ENCODE data around the gene KAZN.

KAZN gene

GRCh38 chr1:14841951-14842350, 243.5 kb downstream of the KAZN start:
- Histone ChIP-seq H3K9ac (ENCODE audit: low read length) (no peak overlapping the region), H3K36me3 (ENCODE audit: control insufficient read depth, insufficient read depth, low read length, severe bottlenecking) (peaks cover 5% of the 10 kb centered on the region), H3K4me1 (ENCODE audit: control insufficient read depth, insufficient read depth, low read length) (no peaks in the 10 kb centered on the region), H3K4me3 (ENCODE audit: low read length) (peak overlapping the region; percentile 30), H3K27me3 (replicated peaks; ENCODE audit: control insufficient read depth, insufficient read depth, low read length) (no peaks in the 10 kb centered on the region), H3K9me3 (ENCODE audit: control insufficient read depth, low read length) (peaks cover 16% of the 10 kb centered on the region)
- DNase-seq (ENCODE audit: low read depth) = no peak

DNA sequence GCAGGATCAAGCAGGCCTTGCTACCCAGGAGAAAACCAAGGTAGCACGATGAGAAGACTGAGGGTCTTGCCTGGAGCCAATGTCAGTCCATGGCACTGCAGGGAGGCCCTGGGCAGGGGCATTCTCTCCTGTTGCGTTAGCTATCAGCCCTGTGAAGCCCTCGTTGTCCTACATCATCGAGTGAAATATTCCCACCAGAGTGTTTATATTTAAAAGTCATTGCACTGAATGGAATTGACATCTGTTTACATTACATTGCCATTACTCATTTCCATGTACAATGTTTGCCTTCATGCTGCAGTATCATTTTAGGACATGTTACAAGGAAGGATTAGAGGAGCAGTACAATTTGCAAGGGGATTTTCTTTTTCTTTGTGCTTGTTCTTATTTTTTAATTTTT, 243.9 kb downstream of the KAZN start:
- H3K9ac ChIP-seq (ENCODE audit: low read length) = no peak overlapping the region
- no peaks in the 10 kb centered on the region for H3K4me1 ChIP-seq (ENCODE audit: control insufficient read depth, insufficient read depth, low read length)
- H3K36me3 ChIP-seq (ENCODE audit: control insufficient read depth, insufficient read depth, low read length, severe bottlenecking) = peaks cover 5% of the 10 kb centered on the region
- DNase-seq (ENCODE audit: low read depth) = peak; percentile 74
- H3K9me3 ChIP-seq (ENCODE audit: control insufficient read depth, low read length) = peaks cover 16% of the 10 kb centered on the region
- H3K27me3 ChIP-seq (replicated peaks; ENCODE audit: control insufficient read depth, insufficient read depth, low read length) = no peaks in the 10 kb centered on the region
- peak overlapping the region; percentile 30 for H3K4me3 ChIP-seq (ENCODE audit: low read length)

DNA sequence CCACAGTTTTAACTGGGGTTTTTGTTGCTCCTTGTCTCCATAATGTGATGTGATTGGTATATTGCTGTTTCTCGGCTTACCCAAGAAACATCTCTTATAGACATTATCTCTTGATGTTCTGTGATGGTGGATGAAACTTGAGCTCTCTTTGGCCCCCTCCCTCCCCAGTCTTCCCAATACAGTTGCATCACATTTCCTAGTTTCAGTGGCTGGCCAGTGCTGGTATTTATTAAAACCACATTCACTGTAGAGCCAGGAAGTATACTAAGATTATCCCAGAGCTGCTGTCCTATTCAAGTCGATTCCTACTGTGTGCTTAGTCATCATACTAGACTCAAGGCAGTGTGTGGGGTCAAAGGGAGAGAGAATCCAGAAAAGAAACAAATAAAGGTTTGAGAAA, 244.4 kb downstream of the KAZN start:
- Histone ChIP-seq H3K4me1 (ENCODE audit: control insufficient read depth, insufficient read depth, low read length) (no peaks in the 10 kb centered on the region), H3K9ac (ENCODE audit: low read length) (no peak overlapping the region), H3K27me3 (replicated peaks; ENCODE audit: control insufficient read depth, insufficient read depth, low read length) (no peaks in the 10 kb centered on the region), H3K9me3 (ENCODE audit: control insufficient read depth, low read length) (peaks cover 16% of the 10 kb centered on the region), H3K36me3 (ENCODE audit: control insufficient read depth, insufficient read depth, low read length, severe bottlenecking) (peaks cover 5% of the 10 kb centered on the region), H3K4me3 (ENCODE audit: low read length) (no peak overlapping the region)
- DNase-seq (ENCODE audit: low read depth) = peak; percentile 51

- Histone ChIP-seq H3K27me3 (replicated peaks; ENCODE audit: control insufficient read depth, insufficient read depth, low read length) (no peaks in the 10 kb centered on the region), H3K36me3 (ENCODE audit: control insufficient read depth, insufficient read depth, low read length, severe bottlenecking) (peaks cover 5% of the 10 kb centered on the region), H3K9me3 (ENCODE audit: control insufficient read depth, low read length) (peaks cover 16% of the 10 kb centered on the region), H3K4me3 (ENCODE audit: low read length) (no peak overlapping the region), H3K9ac (ENCODE audit: low read length) (no peak overlapping the region), H3K4me1 (ENCODE audit: control insufficient read depth, insufficient read depth, low read length) (no peaks in the 10 kb centered on the region)
- DNase-seq (ENCODE audit: low read depth) = no peak
These were observed 245.0 kb downstream of the KAZN start for GRCh38 chr1:14843525-14843924.

DNA sequence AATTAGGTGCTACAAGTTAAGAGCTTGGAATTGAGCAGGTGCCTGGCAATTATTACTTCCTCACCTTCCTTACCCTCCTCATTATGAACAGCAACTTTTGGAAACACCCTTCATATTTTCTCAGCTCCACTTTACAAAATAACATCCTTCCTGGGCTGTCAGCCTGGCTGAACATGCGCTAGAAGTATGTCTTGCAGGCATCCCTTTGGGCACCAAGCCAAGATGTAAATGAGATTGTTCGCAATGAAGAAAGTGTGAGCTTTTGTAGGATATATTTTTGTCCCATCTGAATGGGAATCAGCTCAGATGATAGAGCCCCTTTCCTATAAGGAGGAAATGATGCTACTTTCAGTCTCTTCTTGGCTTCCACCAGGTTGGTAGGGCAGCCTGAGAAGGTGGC, 245.9 kb downstream of the KAZN start:
- H3K27me3 ChIP-seq (replicated peaks; ENCODE audit: control insufficient read depth, insufficient read depth, low read length) = no peaks in the 10 kb centered on the region
- H3K36me3 ChIP-seq (ENCODE audit: control insufficient read depth, insufficient read depth, low read length, severe bottlenecking) = peaks cover 5% of the 10 kb centered on the region
- no peak overlapping the region for H3K9ac ChIP-seq (ENCODE audit: low read length)
- H3K4me1 ChIP-seq (ENCODE audit: control insufficient read depth, insufficient read depth, low read length) = peaks cover 8% of the 10 kb centered on the region
- no peak for DNase-seq (ENCODE audit: low read depth)
- no peak overlapping the region for H3K4me3 ChIP-seq (ENCODE audit: low read length)
- H3K9me3 ChIP-seq (ENCODE audit: control insufficient read depth, low read length) = peaks cover 16% of the 10 kb centered on the region

DNA sequence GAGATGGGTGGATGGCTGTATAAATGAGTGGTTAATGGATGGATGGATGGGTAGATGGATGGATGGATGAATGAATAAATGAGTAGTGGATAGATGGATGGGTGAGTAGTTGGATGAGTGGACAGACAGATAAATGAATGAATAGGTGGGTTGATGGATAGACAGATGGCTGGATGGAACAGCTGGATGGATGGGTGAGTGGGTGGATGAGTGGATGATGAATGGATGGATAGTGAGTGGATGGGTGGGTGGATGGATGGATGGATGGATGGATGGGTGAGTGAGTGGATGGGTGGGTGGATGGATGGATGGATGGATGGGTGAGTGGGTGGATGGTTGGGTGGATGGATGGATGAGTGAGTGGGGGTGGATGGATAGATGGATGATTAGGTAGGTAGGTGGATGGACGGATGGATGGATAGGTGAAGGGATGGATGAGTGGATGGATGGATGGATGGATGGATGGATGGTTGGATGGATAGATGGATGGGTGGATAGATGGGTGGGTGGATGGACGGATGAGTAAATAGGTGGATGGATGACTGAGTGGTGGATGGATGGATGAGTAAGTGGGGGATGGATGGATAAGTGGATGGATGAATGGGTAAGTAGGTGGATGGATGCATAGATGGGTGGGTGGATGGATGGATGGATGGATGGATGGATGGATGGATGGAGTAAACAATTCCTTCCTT, 246.6 kb downstream of the KAZN start:
- H3K9ac ChIP-seq (ENCODE audit: low read length) = no peak overlapping the region
- no peaks in the 10 kb centered on the region for H3K27me3 ChIP-seq (replicated peaks; ENCODE audit: control insufficient read depth, insufficient read depth, low read length)
- no peak for DNase-seq (ENCODE audit: low read depth)
- peaks cover 5% of the 10 kb centered on the region for H3K36me3 ChIP-seq (ENCODE audit: control insufficient read depth, insufficient read depth, low read length, severe bottlenecking)
- H3K4me3 ChIP-seq (ENCODE audit: low read length) = no peak overlapping the region
- peaks cover 14% of the 10 kb centered on the region for H3K4me1 ChIP-seq (ENCODE audit: control insufficient read depth, insufficient read depth, low read length)
- peaks cover 16% of the 10 kb centered on the region for H3K9me3 ChIP-seq (ENCODE audit: control insufficient read depth, low read length)

DNA sequence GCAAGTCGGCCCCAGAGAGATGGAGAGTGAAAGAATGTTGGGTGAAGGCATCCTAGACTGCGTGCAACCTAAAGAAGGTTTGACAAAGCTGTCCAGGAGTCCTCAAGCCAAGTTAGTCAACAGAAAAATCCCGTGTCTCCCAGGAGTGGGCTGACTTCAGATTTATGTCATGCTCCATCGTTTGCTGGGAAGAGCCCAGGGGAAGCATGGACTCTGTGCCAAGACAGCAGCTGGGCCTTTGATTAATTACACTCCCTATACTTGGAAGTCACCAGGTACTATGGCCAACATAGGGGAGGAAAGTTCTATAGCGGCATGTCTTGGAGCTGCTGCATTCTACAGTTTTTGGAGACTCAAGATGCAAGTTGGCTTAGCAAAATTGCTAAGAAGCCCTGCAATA, 247.4 kb downstream of the KAZN start:
- peaks cover 16% of the 10 kb centered on the region for H3K9me3 ChIP-seq (ENCODE audit: control insufficient read depth, low read length)
- H3K4me3 ChIP-seq (ENCODE audit: low read length) = no peak overlapping the region
- no peaks in the 10 kb centered on the region for H3K27me3 ChIP-seq (replicated peaks; ENCODE audit: control insufficient read depth, insufficient read depth, low read length)
- no peak overlapping the region for H3K9ac ChIP-seq (ENCODE audit: low read length)
- H3K4me1 ChIP-seq (ENCODE audit: control insufficient read depth, insufficient read depth, low read length) = peaks cover 19% of the 10 kb centered on the region
- peaks cover 5% of the 10 kb centered on the region for H3K36me3 ChIP-seq (ENCODE audit: control insufficient read depth, insufficient read depth, low read length, severe bottlenecking)
- DNase-seq (ENCODE audit: low read depth) = no peak

DNA sequence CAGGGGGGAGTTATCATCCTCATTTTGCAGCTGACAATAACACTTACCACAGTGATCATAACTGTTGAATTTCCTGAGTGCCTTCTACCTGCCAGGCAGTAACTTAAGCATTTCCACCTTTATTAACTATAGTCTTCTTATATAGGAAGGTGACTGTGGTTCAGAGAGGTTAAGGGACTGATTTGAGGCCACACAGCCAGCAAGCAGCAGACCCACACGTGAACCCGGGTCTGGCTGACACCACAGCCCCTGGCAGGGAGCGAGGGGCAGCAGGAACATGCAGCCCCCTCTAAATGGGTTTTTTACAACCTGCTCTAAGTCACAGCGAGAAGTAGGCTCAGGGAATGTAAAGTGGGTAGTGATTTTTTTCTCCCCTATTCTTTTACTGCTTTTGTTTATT, 248.2 kb downstream of the KAZN start:
- Histone ChIP-seq H3K9ac (ENCODE audit: low read length) (no peak overlapping the region), H3K27me3 (replicated peaks; ENCODE audit: control insufficient read depth, insufficient read depth, low read length) (no peaks in the 10 kb centered on the region), H3K9me3 (ENCODE audit: control insufficient read depth, low read length) (peaks cover 12% of the 10 kb centered on the region), H3K4me1 (ENCODE audit: control insufficient read depth, insufficient read depth, low read length) (peaks cover 19% of the 10 kb centered on the region), H3K36me3 (ENCODE audit: control insufficient read depth, insufficient read depth, low read length, severe bottlenecking) (peaks cover 5% of the 10 kb centered on the region), H3K4me3 (ENCODE audit: low read length) (no peak overlapping the region)
- DNase-seq (ENCODE audit: low read depth) = no peak

- Histone ChIP-seq H3K4me3 (ENCODE audit: low read length) (no peak overlapping the region), H3K9ac (ENCODE audit: low read length) (no peak overlapping the region), H3K36me3 (ENCODE audit: control insufficient read depth, insufficient read depth, low read length, severe bottlenecking) (no peaks in the 10 kb centered on the region), H3K27me3 (replicated peaks; ENCODE audit: control insufficient read depth, insufficient read depth, low read length) (no peaks in the 10 kb centered on the region), H3K4me1 (ENCODE audit: control insufficient read depth, insufficient read depth, low read length) (peaks cover 19% of the 10 kb centered on the region), H3K9me3 (ENCODE audit: control insufficient read depth, low read length) (no peaks in the 10 kb centered on the region)
- no peak for DNase-seq (ENCODE audit: low read depth)
These were observed 249.7 kb downstream of the KAZN start for GRCh38 chr1:14848203-14848602.

DNA sequence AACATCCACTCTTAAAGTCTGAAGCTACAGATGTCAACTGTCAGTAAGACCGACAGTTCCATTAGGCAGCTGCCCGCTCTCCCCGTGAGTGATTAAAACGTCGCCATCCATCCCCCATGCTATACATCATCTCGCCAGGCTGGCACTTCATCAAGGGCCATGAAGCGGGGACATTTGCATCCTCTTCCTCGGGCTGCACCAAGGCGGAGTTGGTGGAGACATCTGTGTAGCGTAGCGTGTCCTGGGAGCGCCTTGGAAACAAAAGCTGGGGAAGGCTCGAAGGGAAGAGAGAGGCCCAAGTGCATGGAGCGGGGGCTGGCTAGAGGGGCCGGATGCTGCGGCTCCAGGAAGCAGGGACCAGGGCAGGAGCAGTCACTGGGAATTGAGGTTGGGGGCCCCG, 250.1 kb downstream of the KAZN start:
- H3K9ac ChIP-seq (ENCODE audit: low read length) = no peak overlapping the region
- DNase-seq (ENCODE audit: low read depth) = no peak
- H3K36me3 ChIP-seq (ENCODE audit: control insufficient read depth, insufficient read depth, low read length, severe bottlenecking) = no peaks in the 10 kb centered on the region
- H3K4me3 ChIP-seq (ENCODE audit: low read length) = no peak overlapping the region
- no peaks in the 10 kb centered on the region for H3K9me3 ChIP-seq (ENCODE audit: control insufficient read depth, low read length)
- no peaks in the 10 kb centered on the region for H3K27me3 ChIP-seq (replicated peaks; ENCODE audit: control insufficient read depth, insufficient read depth, low read length)
- peaks cover 19% of the 10 kb centered on the region for H3K4me1 ChIP-seq (ENCODE audit: control insufficient read depth, insufficient read depth, low read length)

DNA sequence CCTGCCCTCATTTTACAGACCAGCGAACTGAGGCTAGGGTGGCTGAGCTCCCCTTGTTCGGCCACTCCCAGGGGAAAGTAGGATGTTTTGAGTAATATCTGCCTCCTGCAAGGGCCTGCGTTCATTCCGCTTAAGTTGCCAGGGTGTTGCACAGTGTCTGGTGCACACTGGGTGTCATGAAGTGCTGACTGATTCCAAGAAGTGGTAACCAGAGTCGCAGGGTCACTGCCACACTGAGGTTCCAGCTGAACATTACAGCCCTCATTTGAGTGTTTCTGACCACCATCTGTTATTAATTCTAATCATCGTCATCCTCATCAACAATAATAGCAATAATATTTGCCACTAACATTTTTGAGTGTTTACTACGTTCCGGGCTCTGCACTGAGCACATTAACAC, 250.6 kb downstream of the KAZN start:
- no peak for DNase-seq (ENCODE audit: low read depth)

DNA sequence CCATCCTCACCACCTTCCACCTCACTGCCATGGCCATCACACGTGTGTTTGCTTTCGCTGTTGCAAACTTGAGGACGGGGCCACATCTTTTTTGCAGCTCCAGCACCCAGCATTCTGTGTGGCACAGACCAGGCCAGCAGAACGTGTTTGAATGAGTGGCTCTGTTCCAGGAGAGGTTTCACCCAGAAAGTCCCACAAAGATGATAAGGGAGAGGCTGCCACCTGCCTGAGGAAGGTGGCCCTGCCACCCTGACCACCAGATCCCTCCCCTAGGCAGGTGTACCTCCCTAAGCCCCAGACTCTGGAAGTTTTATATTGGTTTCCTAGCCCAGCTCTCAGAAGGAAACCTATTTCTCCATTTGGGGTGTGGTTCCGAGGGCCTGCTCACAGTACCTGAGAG, 252.1 kb downstream of the KAZN start:
- Histone ChIP-seq H3K4me1 (ENCODE audit: control insufficient read depth, insufficient read depth, low read length) (peaks cover 26% of the 10 kb centered on the region), H3K36me3 (ENCODE audit: control insufficient read depth, insufficient read depth, low read length, severe bottlenecking) (no peaks in the 10 kb centered on the region), H3K9me3 (ENCODE audit: control insufficient read depth, low read length) (no peaks in the 10 kb centered on the region), H3K27me3 (replicated peaks; ENCODE audit: control insufficient read depth, insufficient read depth, low read length) (no peaks in the 10 kb centered on the region), H3K9ac (ENCODE audit: low read length) (no peak overlapping the region), H3K4me3 (ENCODE audit: low read length) (no peak overlapping the region)
- DNase-seq (ENCODE audit: low read depth) = no peak

More for the DNA sequence above, 250.6 kb downstream of the KAZN start:
- no peaks in the 10 kb centered on the region for H3K27me3 ChIP-seq (replicated peaks; ENCODE audit: control insufficient read depth, insufficient read depth, low read length)
- H3K4me3 ChIP-seq (ENCODE audit: low read length) = no peak overlapping the region
- no peak overlapping the region for H3K9ac ChIP-seq (ENCODE audit: low read length)
- H3K4me1 ChIP-seq (ENCODE audit: control insufficient read depth, insufficient read depth, low read length) = peaks cover 19% of the 10 kb centered on the region
- H3K36me3 ChIP-seq (ENCODE audit: control insufficient read depth, insufficient read depth, low read length, severe bottlenecking) = no peaks in the 10 kb centered on the region
- H3K9me3 ChIP-seq (ENCODE audit: control insufficient read depth, low read length) = no peaks in the 10 kb centered on the region

Data from adipocyte (in vitro differentiated cells).